Muscle of back (tissue), 11 donors: ENCODE results near the gene PRKAG2. TPM values are rescaled to one million over a fixed set of nuclear protein-coding genes. Genes with fewer than 3 reads are reported as not detected.
"Not testable (repeated sequence)": the region's sequence is repeated elsewhere in the genome, so short reads cannot be mapped to it uniquely, and the experiment has no call there.

Source experiments
- DNase-seq, 3 donors: peaks; one replicate each; pipeline versions ENCODE4 v3.0.0 to v3.0.0-alpha.2; 2013
- polyA plus RNA-seq, 10 donors: library from polyadenylated mRNA; unstranded; fragments of 120-200 nt; gene quantifications; one replicate each; pipeline ENCODE4 v1.2.1, GENCODE V29; 2013; ENCODE audit not compliant: insufficient read length in 10 of 10

PRKAG2 gene
- polyA plus RNA-seq, 10 donors: 11.5 to 17.2 (median 15.0) TPM

- no peak for DNase-seq
Measured at GRCh38 chr7:151559557-151560183, 317.2 kb downstream of the PRKAG2 start.

- DNase-seq: peak in 1 of 3 donors; percentile 71
Measured at GRCh38 chr7:151558575-151558974, 318.3 kb downstream of the PRKAG2 start.

GRCh38 chr7:151556592-151556991 lies 320.3 kb downstream of the PRKAG2 start:
- no peak for DNase-seq

GRCh38 chr7:151553356-151553755 lies 323.6 kb downstream of the PRKAG2 start:
- no peak for DNase-seq

GRCh38 chr7:151552352-151553028 lies 324.4 kb downstream of the PRKAG2 start:
- DNase-seq: no peak

- DNase-seq: no peak
Measured at GRCh38 chr7:151551820-151552219, 325.1 kb downstream of the PRKAG2 start.

- DNase-seq: peak in 1 of 3 donors; percentile 48
Measured at GRCh38 chr7:151550656-151551286, 326.1 kb downstream of the PRKAG2 start.

GRCh38 chr7:151549644-151550043 lies 327.3 kb downstream of the PRKAG2 start:
- DNase-seq: no peak

- DNase-seq: no peak
Measured at GRCh38 chr7:151549083-151549482, 327.8 kb downstream of the PRKAG2 start.

GRCh38 chr7:151544183-151544582 lies 332.7 kb downstream of the PRKAG2 start:
- no peak for DNase-seq

GRCh38 chr7:151542606-151543130 lies 334.2 kb downstream of the PRKAG2 start:
- no peak for DNase-seq

- DNase-seq: no peak
Measured at GRCh38 chr7:151541709-151542499, 335.0 kb downstream of the PRKAG2 start.

GRCh38 chr7:151540146-151540545 lies 336.8 kb downstream of the PRKAG2 start:
- no peak for DNase-seq

- DNase-seq: peak in 1 of 3 donors; percentile 26
Measured at GRCh38 chr7:151539088-151539671, 337.7 kb downstream of the PRKAG2 start.

- DNase-seq: peak in 2 of 3 donors; percentile 59 to 75
Measured at GRCh38 chr7:151537818-151538561, 338.9 kb downstream of the PRKAG2 start.

GRCh38 chr7:151536178-151536577 lies 340.7 kb downstream of the PRKAG2 start:
- DNase-seq: not testable (repeated sequence)

GRCh38 chr7:151529842-151530241 lies 347.1 kb downstream of the PRKAG2 start:
- DNase-seq: no peak

- no peak for DNase-seq
Measured at GRCh38 chr7:151524845-151525244, 352.1 kb downstream of the PRKAG2 start.

GRCh38 chr7:151524331-151524730 lies 352.6 kb downstream of the PRKAG2 start:
- DNase-seq: no peak

- peak in 1 of 3 donors; percentile 70 for DNase-seq
Measured at GRCh38 chr7:151520419-151521261, 356.3 kb downstream of the PRKAG2 start.
